Myocyte (in vitro differentiated cells): ENCODE results near the gene PRIMA1. TPM values are rescaled to one million over a fixed set of nuclear protein-coding genes. Genes with fewer than 3 reads are reported as not detected.

ENCODE experiments used
- DNase-seq: peaks from one replicate; pipeline ENCODE4 v3.0.0-alpha.2; 2012; ENCODE audit warnings: low read depth
- total RNA-seq: library from RNA; depleted of rRNA; stranded (reverse); fragments of >200 nt; gene quantifications from 2 replicates; pipeline ENCODE4 v1.2.3, GENCODE V29; 2014

The PRIMA1 gene
- total RNA-seq, 1 donor from 2014 or later = not detected

DNA sequence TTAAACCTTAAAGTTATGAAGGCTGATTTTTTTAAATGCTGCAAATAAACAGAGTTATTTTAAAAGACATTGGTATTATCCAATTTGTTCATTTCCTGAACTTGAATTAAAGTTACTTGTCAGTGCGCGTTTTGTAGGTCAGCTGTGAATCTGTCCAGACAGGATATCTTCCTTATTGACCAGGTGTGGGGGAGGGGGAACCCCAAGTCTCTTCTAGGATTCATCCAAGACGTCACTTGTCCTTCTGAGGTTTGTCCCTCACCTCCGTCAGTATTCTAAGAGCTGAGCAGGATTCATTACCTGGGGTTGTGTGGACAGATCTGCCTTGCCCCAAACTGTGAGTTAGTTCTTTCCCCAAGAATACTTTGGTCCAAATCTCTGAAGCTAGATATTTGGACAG, 8.8 kb upstream of the PRIMA1 start:
- no peak for DNase-seq

DNA sequence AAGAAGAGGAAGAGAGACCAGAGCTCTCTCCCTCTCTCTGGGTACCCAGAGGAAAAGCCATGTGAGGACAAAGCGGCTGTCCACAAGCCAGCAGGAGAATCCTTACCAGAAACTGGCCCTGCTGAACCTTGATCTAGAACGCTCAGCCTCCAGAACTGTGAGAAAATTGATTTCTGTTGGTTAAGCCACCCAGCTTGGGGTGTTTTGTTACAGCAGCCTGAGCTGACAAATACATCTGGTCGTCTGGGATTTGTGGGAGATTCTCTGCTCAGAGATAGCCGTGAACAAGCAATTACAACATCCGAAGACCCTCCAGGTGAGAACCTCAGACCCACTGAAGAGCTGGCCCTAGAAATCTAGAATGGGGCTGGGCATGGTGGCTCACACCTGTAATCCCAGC, 6.5 kb upstream of the PRIMA1 start:
- DNase-seq = no peak

DNA sequence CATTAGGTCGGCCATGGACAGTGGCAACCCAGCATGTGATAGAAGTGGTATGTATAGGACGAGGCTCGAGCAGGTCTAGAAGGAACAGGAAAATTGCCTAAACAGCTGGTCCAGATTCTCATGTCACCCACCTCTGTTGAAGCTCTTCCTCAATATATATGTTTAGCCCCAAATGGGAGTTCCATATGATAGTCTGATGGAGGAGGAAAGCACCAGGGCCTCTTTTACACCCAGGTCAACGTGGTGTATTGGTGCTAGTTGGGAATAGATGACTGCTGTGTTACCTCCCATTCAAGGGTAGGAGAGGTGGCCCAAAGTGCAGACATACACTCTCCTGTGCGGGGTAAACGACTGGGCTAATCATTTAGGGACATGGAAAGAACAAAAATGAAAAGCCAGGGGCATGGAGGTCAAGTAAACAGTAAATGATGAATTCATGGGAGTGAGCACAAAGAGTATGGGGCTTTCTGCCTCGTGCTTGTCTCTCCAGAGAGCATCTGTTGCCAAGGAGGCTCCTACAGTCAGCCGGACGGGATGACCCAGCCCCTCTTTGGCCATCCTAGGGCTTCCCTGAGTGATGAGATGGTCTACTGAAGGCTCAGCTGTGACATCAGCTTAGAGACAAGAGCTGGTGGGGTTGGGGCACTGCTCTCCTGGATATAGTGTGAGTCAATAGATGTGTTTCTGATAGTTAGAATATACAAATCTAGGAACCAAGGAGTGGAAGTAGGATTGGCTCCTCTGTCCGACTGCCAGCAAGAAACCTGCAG, 5.5 kb upstream of the PRIMA1 start:
- DNase-seq = no peak

DNA sequence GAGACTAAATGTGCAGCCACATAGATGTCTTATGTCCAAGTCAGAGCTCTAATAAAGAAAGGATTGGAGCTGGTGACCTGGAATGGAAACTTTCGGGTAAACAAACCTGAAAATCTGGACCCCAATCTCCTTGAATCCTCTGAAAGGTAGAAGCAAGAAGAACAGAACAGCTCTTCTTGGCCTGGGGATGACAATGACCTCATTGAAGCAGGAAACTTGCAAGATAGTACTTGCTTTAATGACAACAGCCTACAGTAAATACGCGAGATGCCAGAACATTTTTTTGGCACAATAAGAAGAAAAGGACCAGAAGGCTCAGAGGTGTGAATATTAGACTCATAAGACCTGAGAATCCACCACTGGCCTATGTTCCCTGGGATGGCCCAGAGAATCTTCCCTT, 4.1 kb upstream of the PRIMA1 start:
- no peak for DNase-seq

DNA sequence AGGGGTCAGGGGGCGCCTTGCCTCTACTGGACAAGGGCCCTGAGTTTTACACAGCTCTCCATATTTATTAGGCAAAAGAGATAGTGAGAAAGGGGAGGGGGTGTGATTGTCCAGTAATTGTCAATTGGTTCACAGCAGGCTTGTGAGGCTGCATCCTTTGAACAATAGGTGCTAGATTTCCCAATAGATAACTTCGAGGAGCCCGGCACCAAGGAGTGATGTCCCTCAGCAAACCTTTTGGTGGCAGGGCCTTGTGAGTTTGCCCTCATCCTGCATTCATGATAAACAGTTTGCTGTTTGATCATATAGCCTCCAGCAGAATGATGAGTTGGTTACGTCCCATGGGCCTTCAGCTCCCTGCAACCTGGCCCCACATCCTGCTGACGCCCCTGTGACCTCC, 2.7 kb upstream of the PRIMA1 start:
- no peak for DNase-seq

DNA sequence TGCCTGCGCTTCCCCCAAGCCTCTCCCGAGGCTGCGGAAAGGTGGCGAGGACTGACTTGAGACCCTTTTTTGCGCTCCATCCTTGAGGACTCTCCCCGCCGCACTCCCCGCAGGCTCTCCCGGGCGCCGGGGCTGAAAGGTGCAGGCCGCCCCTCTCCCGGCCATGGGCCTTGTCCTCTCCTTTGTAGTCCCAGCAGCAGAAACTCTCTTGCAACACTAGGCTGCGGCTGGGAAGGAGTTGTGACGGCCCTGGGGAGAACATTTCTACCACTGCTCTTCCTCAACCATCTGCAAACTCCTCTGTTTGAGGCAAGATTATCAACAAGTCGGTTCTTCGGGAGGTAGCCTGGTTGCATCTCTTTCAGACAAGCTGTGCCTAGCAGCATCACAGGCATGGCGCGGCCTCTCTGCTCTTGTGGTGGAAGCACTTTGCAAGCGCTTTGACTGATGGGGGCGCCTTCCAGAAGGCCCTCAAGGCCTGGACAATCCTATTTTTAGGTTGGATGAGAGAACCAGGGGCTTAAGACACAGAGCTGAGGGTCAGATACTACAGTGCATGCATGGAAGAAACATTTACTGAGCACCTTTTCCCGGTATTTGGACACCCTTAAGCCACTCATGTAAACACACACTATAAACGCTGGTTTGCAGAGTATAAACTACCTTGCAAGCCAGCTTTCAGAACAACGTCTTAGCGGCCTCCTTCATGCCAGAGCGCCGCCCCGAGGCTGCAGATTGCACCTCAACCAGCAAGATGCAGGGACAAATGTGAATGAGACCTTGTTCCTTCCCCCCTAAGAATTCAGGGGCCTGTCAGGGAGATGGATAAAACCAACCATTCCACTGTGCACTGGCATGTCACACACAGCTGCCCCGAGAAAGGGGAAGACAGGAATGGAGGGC, 1.2 kb upstream of the PRIMA1 start:
- DNase-seq = no peak

DNA sequence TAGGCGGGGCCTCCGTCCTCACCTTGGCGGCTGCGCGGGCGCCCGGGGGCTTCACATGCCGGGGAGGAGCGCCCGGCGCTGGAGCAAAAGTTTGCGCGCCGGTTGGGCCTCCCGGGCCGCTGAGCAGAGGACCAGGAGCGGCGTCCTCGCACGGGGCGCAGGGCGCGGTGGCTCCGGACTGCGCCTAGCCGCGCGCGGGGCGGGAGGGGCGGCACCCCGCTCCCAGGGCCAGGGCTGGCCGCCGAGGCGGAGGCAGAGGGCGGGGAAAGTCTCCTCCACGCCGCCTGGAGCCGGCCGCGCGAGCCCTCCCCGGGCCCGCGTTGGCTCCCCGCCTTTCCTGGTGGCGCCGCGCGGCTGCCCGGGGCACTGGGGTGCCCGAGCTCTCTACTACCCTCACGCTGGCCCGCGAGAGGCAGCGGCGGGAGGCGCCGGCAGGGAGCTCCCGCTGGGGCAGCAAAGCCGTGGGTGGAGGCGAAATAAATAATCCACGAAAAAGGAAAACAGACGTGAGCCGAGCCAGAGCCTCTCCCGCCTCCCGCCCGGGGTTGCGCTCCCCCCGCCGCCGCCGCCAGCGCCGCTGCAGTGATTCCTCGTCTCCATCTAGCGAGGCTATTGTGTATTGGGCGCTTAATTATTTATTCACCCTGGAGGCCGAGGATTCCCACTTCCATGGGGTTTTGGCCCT, 400 bp upstream of the PRIMA1 start:
- DNase-seq = no peak

DNA sequence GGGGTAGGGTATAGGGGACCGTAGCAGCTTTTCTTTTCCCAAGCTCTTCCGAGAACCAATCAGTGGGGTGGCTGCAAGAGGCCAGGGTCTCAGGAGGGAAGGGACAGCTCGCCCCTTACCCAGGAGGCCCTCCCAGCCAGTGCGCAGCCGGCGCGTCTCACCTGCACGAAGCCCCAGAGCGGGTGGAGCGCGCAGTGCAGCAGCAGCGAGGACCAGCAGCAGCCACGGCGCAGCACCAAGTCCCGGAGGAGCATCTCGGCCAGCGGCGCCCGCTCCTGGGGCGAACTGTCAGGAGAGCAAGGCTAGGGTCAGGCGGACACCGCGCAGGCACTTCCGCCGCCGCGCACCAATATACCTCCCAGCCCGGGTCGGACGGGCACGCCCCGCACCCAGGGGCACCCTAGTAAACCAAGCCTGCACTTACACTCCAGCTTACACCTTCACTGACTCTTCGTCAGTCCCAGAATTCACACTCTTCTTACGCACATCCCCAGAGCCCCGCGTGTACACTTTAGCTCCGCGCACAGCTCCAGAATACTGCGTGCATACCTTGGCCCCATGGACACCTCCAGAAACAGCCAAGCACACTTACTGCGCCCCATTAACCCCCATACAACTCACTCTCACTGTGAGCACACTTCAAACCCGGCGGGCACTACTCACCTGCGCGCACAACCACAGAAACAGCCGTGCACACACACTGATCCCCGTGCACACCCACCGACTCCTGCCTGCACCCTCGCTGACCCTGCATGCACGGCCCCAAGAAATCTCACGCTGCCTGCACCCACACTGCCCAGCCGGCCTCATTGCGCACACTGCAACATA, 606 bp downstream of the PRIMA1 start:
- no peak for DNase-seq

DNA sequence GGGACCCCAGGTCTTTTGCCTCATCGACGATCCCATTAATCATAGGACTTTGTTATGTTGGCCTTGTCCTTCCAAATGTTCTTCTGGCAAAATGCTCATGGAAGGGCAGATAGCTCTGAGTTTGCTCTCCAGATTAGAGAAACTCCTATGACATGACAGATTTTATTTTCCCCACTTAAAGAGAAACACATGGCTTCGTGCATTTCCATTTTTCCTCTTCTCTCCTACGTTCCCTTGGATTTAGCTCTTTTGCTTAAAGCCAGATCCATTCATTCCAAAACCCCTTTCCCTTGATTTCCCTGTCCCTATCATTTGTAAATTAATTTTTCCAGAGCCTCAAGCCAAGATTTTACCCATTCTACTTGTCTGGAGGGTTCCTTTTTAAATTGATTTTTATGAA, 2.9 kb downstream of the PRIMA1 start:
- DNase-seq = no peak

DNA sequence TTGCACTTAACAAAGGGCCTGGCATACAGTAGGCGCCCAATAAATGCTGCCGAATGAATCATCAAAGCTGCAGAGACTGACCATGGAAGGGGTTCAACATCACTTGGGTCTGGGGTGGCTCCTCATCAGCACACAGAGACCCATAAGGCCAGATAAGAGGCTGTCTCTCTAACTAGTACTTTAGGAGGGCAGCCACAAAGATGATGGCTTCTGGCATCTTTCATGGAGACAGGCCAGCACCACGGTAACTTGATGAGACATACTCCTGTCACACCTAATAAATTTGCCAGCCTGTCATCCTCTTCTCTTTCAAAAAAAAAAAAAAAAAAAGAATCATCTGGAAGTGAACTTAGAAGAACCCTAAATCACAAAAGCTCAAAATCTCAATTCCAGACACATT, 3.4 kb downstream of the PRIMA1 start:
- DNase-seq = no peak

DNA sequence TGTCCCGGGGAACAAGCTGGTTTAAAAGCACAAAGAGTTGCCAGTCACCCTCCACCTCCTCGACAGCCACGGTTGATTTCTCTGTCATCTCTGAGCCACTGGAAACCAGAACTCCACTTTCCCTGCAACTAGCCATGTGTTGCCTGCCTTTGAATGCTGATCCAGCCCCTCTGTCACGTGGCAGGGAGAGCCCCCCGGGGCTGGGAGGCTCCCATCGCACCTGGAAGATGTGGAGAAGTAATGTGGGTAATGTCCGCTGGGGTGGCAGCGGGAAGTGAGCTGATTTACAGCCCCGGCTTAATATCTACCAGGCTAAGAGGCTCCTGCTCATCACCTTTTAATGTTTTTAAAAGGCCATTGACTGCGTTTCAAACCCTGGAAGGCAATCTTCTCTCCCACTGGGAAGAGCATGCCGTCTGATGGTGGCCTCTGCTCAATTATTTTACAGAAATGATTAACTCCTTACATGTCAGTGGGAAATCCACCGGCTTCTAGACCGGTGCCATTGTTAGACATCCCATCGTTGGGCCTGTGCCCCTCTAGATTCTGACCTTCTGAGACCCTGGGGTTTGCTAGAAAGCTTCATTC, 7.4 kb downstream of the PRIMA1 start:
- DNase-seq = no peak

DNA sequence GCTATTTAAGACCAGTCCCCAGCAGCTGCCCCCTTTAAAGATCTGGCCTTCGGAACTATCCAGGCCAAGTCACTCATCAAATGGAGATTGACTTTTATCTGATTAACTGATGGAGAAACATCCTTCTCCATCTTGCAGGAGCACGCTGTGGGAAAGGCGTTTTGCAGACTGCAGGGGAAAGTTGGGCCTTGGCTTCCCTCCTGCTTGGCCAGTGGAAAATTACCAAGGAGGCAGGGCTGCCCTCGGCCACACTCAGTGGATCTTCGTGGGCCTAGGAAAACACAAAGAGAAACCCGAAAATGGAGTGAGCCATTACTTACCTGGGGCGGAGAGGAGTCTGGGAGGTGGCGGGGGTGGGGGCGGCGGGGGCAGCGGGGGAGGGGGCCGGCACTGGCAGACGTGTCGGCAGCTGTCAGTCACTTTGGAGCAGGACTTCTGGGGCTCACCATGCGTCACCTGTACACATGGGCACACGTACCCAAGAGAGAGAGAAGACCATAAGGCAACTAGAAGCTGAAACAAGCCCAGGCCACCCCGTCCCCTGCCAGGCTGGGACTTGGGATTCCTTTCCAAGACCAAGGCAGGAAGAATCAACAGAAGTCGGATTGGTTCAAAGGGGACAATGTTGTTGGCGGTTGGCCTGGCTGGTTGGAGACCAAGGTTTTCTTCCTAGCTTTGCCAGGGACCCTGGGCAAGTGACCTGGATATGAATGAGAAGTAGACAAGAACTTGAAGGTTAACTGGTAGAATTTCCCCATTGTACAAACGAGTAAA, 9.2 kb downstream of the PRIMA1 start:
- no peak for DNase-seq

DNA sequence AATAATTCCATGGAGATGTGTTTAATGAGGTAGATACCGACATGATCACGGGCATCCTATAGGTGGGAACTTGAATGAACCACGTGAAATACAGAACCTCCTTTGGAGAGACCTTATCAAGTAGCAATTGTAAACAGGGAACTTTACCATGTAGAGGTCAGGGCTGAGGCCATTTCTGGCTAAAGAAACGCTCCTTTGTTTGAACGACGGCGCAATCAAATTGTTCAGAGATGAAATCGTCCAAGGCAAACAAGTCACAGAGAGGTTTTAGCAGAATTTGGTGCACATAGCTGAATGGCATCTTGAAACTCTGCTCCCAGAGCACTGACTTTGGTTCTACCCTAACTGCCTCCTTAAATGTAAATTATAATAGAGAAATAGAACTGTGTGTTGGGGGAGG, 9.8 kb downstream of the PRIMA1 start:
- no peak for DNase-seq

DNA sequence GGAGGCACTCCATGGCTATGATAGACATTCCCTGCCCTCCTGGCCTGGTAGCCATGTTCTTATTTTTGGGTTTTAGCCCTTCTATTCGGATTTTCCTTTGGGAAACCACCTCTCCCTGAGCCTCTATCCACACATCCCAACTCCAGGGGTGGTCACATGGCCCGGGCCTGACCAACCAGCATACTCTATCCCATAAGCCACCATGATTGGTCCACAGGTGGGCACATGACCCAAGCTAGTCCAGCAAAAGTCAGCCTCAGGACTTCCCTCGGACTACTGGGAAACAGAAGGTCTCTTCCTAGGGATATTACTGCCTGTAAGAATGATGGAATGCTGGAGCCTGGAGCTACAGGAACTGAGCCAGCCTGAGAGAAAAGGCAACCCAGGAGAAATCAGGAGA, 12.5 kb downstream of the PRIMA1 start:
- no peak for DNase-seq

DNA sequence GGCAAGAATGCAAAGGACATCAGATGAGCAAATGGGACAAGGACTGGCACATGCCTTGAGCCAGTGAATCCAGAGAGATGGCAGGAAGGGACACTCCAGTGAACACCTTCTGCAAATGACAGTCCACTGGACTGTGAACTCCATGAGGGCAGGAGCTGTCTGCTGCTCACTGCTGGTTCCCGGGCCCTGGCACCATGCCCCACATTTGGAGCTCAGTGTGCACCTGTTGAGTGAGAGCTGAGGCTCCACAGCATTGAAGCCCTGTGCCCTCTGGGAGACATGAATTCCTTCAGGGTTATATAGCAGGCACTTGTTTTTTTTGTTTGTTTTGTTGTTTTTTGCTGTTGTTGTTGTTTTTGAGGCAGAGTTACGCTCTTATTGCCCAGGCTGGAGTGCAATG, 13.1 kb downstream of the PRIMA1 start:
- no peak for DNase-seq

DNA sequence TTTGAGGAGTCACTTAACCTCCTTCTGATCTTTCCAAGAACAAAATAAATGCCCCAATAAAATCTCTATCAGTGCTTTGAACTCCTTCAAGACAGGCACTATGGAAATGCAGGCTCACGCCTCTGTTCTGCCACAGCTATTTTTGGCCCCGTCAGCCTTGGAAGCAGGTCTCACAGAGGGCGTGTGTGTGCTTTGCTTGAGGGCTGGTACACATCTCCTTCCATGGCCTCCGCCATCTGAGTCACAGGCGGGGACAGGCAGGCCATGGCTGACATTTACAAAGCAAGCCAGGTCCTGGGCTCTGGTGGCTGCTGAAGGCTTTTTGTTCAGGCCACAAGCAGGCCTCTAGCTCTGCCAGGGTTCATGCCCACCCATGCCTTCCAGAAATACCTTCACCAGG, 16.0 kb downstream of the PRIMA1 start:
- no peak for DNase-seq

DNA sequence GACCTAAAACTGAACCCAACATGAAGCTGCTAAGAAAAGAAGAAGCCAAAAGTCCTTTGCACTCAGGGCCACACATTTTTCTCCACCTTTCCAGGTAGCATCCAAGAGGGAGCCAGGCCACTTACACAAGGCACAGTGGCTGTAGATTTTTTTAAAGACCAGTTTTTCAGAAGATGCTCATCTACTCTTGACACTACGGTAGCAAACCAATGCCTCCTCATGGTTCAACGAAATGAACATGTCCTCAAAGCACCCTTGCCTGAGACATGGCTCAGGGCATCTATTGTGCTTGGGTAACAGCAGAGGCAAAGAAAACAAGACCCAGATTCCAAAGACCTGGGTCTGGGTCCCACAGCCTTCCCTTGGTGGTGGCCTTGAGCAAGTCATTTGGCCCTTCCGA, 22.3 kb downstream of the PRIMA1 start:
- no peak for DNase-seq

DNA sequence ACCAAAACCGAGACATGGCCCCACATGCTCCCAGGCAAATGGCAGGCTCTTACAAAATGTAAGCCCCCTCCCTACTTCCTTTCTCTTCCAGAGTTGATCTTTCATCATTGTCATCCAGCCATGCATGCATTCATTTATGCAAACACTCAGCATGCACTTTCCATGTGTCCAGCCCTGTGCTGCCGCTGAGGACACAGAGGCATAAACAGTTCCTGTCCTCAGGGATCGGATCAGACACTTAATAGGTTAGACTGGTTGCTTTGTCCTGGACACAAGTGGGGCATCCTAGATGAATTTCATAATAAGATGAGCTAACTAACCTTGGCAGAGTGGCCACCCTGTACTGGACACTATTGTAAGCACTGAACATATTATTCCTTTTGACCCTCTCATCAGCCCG, 23.1 kb downstream of the PRIMA1 start:
- no peak for DNase-seq

DNA sequence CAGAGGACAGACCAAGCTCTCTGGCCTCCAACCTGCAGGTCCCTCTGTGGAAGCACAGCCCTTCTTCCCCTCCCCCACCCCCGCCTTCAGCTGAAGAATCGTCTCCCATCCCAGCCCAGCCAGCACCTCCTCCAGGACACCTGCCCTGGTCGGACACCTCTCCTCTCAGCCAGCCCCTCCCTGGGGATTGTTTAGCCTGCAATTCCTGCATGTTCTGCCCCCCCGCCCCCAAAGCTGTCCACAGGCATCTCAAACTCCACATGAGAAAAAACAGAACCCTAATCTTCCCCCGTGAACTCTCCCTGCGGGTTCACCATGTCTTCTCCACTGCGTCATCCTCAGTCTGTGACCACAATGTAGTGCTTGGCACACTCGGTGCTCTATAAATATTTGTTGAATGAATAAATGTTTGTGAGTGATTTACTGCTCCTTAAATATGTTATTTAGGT, 24.1 kb downstream of the PRIMA1 start:
- no peak for DNase-seq
